ENCODE results near the gene COG7. TPM values are rescaled to one million over a fixed set of nuclear protein-coding genes. Genes with fewer than 3 reads are reported as not detected.

Gene COG7
- total RNA-seq, 4 donors from 2014 or later, result 21.6 to 35.7 (median 24.8) TPM

GRCh38 chr16:23478566-23478965 is 25.6 kb upstream of the COG7 start:
- Histone ChIP-seq H3K27me3 (no peaks in the 10 kb centered on the region), H3K36me3 (peaks cover 5 to 100% (median 56%) of the 10 kb centered on the region in 3 donors), H3K9me3 (no peaks in the 10 kb centered on the region), H3K4me1 (no peaks in the 10 kb centered on the region), H3K4me3 (no peak overlapping the region), H3K27ac (no peak overlapping the region)
- 94 to 96% methylated on average over 2 to 3 of the region's 3 CpGs for WGBS, 2 donors
- no peak for DNase-seq (ENCODE audit: low spot score in 2 of 2)
- no peak for TF ChIP-seq POLR2A (IDR thresholded peaks at IDR 0.05)
- no peak for TF ChIP-seq CTCF (IDR thresholded peaks at IDR 0.05)
- TF ChIP-seq EP300 (IDR thresholded peaks at IDR 0.05), result no peak

GRCh38 chr16:23476289-23476688 is 23.3 kb upstream of the COG7 start:
- DNase-seq (ENCODE audit: low spot score in 2 of 2), result no peak
- no peak for TF ChIP-seq CTCF (IDR thresholded peaks at IDR 0.05)
- no peak for TF ChIP-seq POLR2A (IDR thresholded peaks at IDR 0.05)
- TF ChIP-seq EP300 (IDR thresholded peaks at IDR 0.05), result no peak
- Histone ChIP-seq H3K27me3 (no peaks in the 10 kb centered on the region), H3K36me3 (peaks cover 3 to 92% (median 46%) of the 10 kb centered on the region in 3 donors), H3K4me1 (no peaks in the 10 kb centered on the region), H3K4me3 (no peak overlapping the region), H3K9me3 (no peaks in the 10 kb centered on the region), H3K27ac (no peak overlapping the region)
- 98% methylated on average over 1 of the region's 1 CpG for WGBS, 2 donors

DNA sequence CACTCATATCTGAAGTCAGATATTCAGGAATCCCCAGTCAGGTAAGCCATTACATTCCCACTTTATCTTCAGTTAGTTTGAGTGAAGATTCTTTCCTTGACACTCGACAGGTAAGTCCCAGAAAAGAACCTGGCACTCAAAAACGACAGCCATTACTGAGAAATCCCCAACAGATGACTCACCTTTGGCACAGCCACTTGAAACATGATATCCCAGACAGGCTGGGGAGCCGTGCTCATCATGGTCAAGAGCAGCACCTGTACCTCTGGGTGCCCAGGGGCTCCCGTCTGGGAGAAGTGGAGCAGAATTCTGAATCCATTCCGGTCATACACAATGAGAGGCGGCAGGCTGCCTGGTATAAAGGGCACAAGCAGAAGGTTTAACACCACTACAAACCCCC is 16.8 kb upstream of the COG7 start:
- H3K36me3 ChIP-seq, result peaks cover 7 to 89% (median 23%) of the 10 kb centered on the region in 3 donors
- no peak for DNase-seq (ENCODE audit: low spot score in 2 of 2)
- TF ChIP-seq POLR2A (IDR thresholded peaks at IDR 0.05), result no peak
- no peak for TF ChIP-seq EP300 (IDR thresholded peaks at IDR 0.05)
- no peak for TF ChIP-seq CTCF (IDR thresholded peaks at IDR 0.05)

GRCh38 chr16:23466162-23466885 is 13.3 kb upstream of the COG7 start:
- 90 to 91% methylated on average over 4 of the region's 4 CpGs for WGBS, 2 donors
- H3K4me3 ChIP-seq, result no peak overlapping the region
- H3K9me3 ChIP-seq, result no peaks in the 10 kb centered on the region
- no peak for DNase-seq (ENCODE audit: low spot score in 2 of 2)
- H3K27ac ChIP-seq, result no peak overlapping the region
- peaks cover 0 to 15% (median 0%) of the 10 kb centered on the region in 4 donors for H3K4me1 ChIP-seq
- TF ChIP-seq POLR2A (IDR thresholded peaks at IDR 0.05) (no peak), EP300 (IDR thresholded peaks at IDR 0.05) (no peak), CTCF (IDR thresholded peaks at IDR 0.05) (no peak)
- H3K36me3 ChIP-seq, result peaks cover 5 to 62% (median 7%) of the 10 kb centered on the region in 3 donors
- no peaks in the 10 kb centered on the region for H3K27me3 ChIP-seq

More for the DNA sequence above, 16.8 kb upstream of the COG7 start:
- Histone ChIP-seq H3K4me3 (no peak overlapping the region), H3K4me1 (no peaks in the 10 kb centered on the region), H3K27ac (no peak overlapping the region), H3K9me3 (no peaks in the 10 kb centered on the region), H3K27me3 (no peaks in the 10 kb centered on the region)
- 85 to 86% methylated on average over 6 of the region's 6 CpGs for WGBS, 2 donors

GRCh38 chr16:23465179-23465578 is 12.2 kb upstream of the COG7 start:
- Histone ChIP-seq H3K27ac (no peak overlapping the region), H3K9me3 (no peaks in the 10 kb centered on the region), H3K36me3 (peaks cover 5 to 51% (median 7%) of the 10 kb centered on the region in 3 donors), H3K27me3 (no peaks in the 10 kb centered on the region), H3K4me3 (no peak overlapping the region), H3K4me1 (peaks cover 0 to 15% (median 0%) of the 10 kb centered on the region in 4 donors)
- TF ChIP-seq POLR2A (IDR thresholded peaks at IDR 0.05) (no peak), CTCF (IDR thresholded peaks at IDR 0.05) (no peak), EP300 (IDR thresholded peaks at IDR 0.05) (no peak)
- no peak for DNase-seq (ENCODE audit: low spot score in 2 of 2)
- WGBS, 2 donors, result 88 to 97% methylated on average over 2 of the region's 2 CpGs
